HEK293 (cell line): ENCODE results near the gene AK8.

Experiments
- GFI1B ChIP-seq: fragments of 450-650 bp; formaldehyde crosslinking; IDR thresholded peaks from 2 replicates; pipeline ENCODE4 v1.5.1; 2016; ENCODE audit warnings: missing biosample characterization, missing genetic modification characterization
- MEIS1 ChIP-seq: sonication (generic); formaldehyde crosslinking; IDR thresholded peaks from 2 replicates; pipeline ENCODE4 v1.8.1; 2022; ENCODE audit warnings: missing genetic modification reagents, mild to moderate bottlenecking, borderline replicate concordance
- WT1 ChIP-seq: fragments of 450-650 bp; formaldehyde crosslinking; IDR thresholded peaks from 2 replicates; pipeline ENCODE4 v1.5.1; 2016; ENCODE audit warnings: missing biosample characterization, missing genetic modification characterization
- ZBTB48 ChIP-seq: fragments of 450-650 bp; formaldehyde crosslinking; IDR thresholded peaks from 2 replicates; pipeline ENCODE4 v1.5.1; 2016; ENCODE audit warnings: missing biosample characterization, missing genetic modification characterization
- ZBTB8A ChIP-seq: fragments of 450-650 bp; formaldehyde crosslinking; IDR thresholded peaks from 2 replicates; pipeline ENCODE4 v1.5.1; 2016; ENCODE audit warnings: missing biosample characterization, missing genetic modification characterization
- ZNF112 ChIP-seq: fragments of 450-650 bp; formaldehyde crosslinking; IDR thresholded peaks from 2 replicates; pipeline ENCODE4 v1.5.0; 2017; ENCODE audit warnings: missing biosample characterization, missing genetic modification characterization
- ZNF133 ChIP-seq: fragments of 450-650 bp; formaldehyde crosslinking; IDR thresholded peaks from 2 replicates; pipeline ENCODE4 v1.5.1; 2016; ENCODE audit warnings: missing biosample characterization, missing genetic modification characterization
- ZNF239 ChIP-seq: fragments of 450-650 bp; formaldehyde crosslinking; IDR thresholded peaks from 2 replicates; pipeline ENCODE4 v1.5.1; 2016; ENCODE audit warnings: missing biosample characterization, missing genetic modification characterization
- ZNF311 ChIP-seq: fragments of 450-650 bp; formaldehyde crosslinking; IDR thresholded peaks from 2 replicates; pipeline ENCODE4 v1.5.1; 2017; ENCODE audit warnings: missing biosample characterization, missing genetic modification characterization, borderline replicate concordance
- ZNF555 ChIP-seq: fragments of 450-650 bp; formaldehyde crosslinking; conservative IDR thresholded peaks from 2 replicates; pipeline ENCODE4 v1.5.1; 2017; ENCODE audit warnings: missing biosample characterization, mild to moderate bottlenecking, missing genetic modification characterization, inconsistent platforms
- ZNF560 ChIP-seq: fragments of 450-650 bp; formaldehyde crosslinking; IDR thresholded peaks from 2 replicates; pipeline ENCODE4 v1.5.1; 2017; ENCODE audit warnings: missing biosample characterization, missing genetic modification characterization, borderline replicate concordance
- ZNF596 ChIP-seq: fragments of 450-650 bp; IDR thresholded peaks from 2 replicates; pipeline ENCODE4 v1.5.0; 2018; ENCODE audit warnings: missing biosample characterization, mild to moderate bottlenecking, missing genetic modification characterization, moderate library complexity
- ZNF624 ChIP-seq: fragments of 450-650 bp; formaldehyde crosslinking; IDR thresholded peaks from 2 replicates; pipeline ENCODE4 v1.5.1; 2017; ENCODE audit warnings: missing biosample characterization, missing genetic modification characterization
- ZNF670 ChIP-seq: fragments of 450-650 bp; formaldehyde crosslinking; IDR thresholded peaks from 2 replicates; pipeline ENCODE4 v1.5.1; 2016; ENCODE audit warnings: missing biosample characterization, missing genetic modification characterization, low read depth
- ZNF677 ChIP-seq: fragments of 450-650 bp; IDR thresholded peaks from 2 replicates; pipeline ENCODE4 v1.5.0; 2018; ENCODE audit warnings: missing biosample characterization, mild to moderate bottlenecking, missing genetic modification characterization, moderate library complexity
- ZNF707 ChIP-seq: fragments of 450-650 bp; formaldehyde crosslinking; IDR thresholded peaks from 2 replicates; pipeline ENCODE4 v1.5.1; 2016; ENCODE audit warnings: missing biosample characterization, missing genetic modification characterization
- ZNF777 ChIP-seq: fragments of 450-650 bp; formaldehyde crosslinking; IDR thresholded peaks from 2 replicates; pipeline ENCODE4 v1.5.1; 2017; ENCODE audit warnings: missing biosample characterization, missing genetic modification characterization, borderline replicate concordance
- ZSCAN23 ChIP-seq: fragments of 450-650 bp; formaldehyde crosslinking; IDR thresholded peaks from 2 replicates; pipeline ENCODE4 v1.5.1; 2016; ENCODE audit warnings: missing biosample characterization, missing genetic modification characterization
- ZXDB ChIP-seq: fragments of 450-650 bp; formaldehyde crosslinking; IDR thresholded peaks from 2 replicates; pipeline ENCODE4 v1.5.1; 2016; ENCODE audit warnings: missing biosample characterization, missing genetic modification characterization
- TF ChIP-seq, protein P1 (sequence below): fragments of 450-650 bp; formaldehyde crosslinking; optimal IDR thresholded peaks from 2 replicates; pipeline ENCODE3; 2016; ENCODE audit warnings: missing biosample characterization, mild to moderate bottlenecking, missing genetic modification characterization
- TF ChIP-seq, protein P2 (sequence below): fragments of 450-650 bp; formaldehyde crosslinking; IDR thresholded peaks from 2 replicates; pipeline ENCODE4 v1.5.1; 2016; ENCODE audit warnings: missing biosample characterization, missing genetic modification characterization
- TF ChIP-seq, protein P3 (sequence below): fragments of 450-650 bp; formaldehyde crosslinking; IDR thresholded peaks from 2 replicates; pipeline ENCODE4 v1.5.1; 2016; ENCODE audit warnings: missing biosample characterization, missing genetic modification characterization
- TF ChIP-seq, protein P4 (sequence below): fragments of 450-650 bp; formaldehyde crosslinking; IDR thresholded peaks from 2 replicates; pipeline ENCODE4 v1.5.1; 2016; ENCODE audit warnings: missing biosample characterization, missing genetic modification characterization
- TF ChIP-seq, protein P5 (sequence below): fragments of 450-650 bp; formaldehyde crosslinking; IDR thresholded peaks from 2 replicates; pipeline ENCODE4 v1.5.1; 2016; ENCODE audit warnings: missing biosample characterization, missing genetic modification characterization
- TF ChIP-seq, protein P6 (sequence below): fragments of 450-650 bp; IDR thresholded peaks from 2 replicates; pipeline ENCODE4 v1.5.1; 2018; ENCODE audit warnings: missing biosample characterization, mild to moderate bottlenecking, missing genetic modification characterization
- TF ChIP-seq, protein P7 (sequence below): fragments of 450-650 bp; formaldehyde crosslinking; IDR thresholded peaks from 2 replicates; pipeline ENCODE4 v1.5.1; 2016; ENCODE audit warnings: missing biosample characterization, missing genetic modification characterization

Gene AK8

DNA sequence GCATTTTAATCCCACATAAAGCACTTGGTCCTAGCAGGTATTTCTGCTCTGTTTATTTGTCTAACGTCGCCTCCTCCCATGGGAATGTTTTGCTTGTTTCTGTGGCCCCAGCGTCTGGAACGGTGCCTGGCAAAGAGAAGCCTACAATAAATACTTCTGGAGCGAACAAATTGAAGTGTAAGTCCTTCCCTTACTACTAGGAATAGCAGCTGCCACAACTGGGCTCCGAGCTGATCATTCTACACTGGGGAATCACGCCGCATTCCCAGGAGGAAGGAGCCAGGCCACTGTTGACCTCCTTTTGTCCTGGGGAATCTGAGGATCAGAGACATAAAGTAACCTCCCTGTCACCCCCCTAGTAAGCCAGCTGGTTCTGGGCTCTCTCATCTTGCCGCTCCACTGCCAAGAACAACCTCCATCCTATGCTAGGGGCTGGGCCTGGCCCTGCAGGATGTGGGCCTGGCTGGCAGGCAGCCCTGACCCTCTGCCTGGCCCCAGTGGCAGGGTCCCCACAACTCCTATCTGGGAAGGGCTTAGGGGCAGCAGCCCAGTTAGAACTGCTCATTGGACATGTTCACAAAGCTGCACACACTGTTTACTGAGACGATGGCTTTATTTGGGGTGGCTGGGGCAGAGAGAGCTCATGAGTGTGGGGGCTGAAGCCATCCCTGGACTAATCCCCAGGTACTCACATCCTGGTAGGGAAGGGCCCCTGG, 125.0 kb downstream of the AK8 start (continued):
- TF ChIP-seq, protein P1, sequence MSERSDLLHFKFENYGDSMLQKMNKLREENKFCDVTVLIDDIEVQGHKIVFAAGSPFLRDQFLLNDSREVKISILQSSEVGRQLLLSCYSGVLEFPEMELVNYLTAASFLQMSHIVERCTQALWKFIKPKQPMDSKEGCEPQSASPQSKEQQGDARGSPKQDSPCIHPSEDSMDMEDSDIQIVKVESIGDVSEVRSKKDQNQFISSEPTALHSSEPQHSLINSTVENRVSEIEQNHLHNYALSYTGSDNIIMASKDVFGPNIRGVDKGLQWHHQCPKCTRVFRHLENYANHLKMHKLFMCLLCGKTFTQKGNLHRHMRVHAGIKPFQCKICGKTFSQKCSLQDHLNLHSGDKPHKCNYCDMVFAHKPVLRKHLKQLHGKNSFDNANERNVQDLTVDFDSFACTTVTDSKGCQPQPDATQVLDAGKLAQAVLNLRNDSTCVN (tag by site-specific recombination), result no peak
- TF ChIP-seq ZNF677 (tag by site-specific recombination) (no peak), ZNF311 (tag by site-specific recombination) (no peak), ZNF112 (tag by site-specific recombination) (no peak), ZNF670 (tag by site-specific recombination) (no peak), ZNF596 (tag by site-specific recombination) (peak; percentile 28; the same call in 1 of the 2 replicates), WT1 (peak; percentile 91), ZBTB48 (0 out of 2 replicates have a peak, but pooled peaks have one; percentile 10), ZNF239 (tag by site-specific recombination) (no peak), GFI1B (tag by site-specific recombination) (no peak), ZNF624 (no peak), MEIS1 (CRISPR knock-in tag) (no peak), ZXDB (tag by site-specific recombination) (peak; percentile 72), ZBTB8A (tag by site-specific recombination) (peak; percentile 44; the same call in 1 of the 2 replicates), ZNF133 (tag by site-specific recombination) (no peak), ZNF560 (tag by site-specific recombination) (no peak), ZSCAN23 (no peak), ZNF707 (no peak), ZNF555 (tag by site-specific recombination) (no peak), ZNF777 (tag by site-specific recombination) (no peak)
- TF ChIP-seq, protein P2, sequence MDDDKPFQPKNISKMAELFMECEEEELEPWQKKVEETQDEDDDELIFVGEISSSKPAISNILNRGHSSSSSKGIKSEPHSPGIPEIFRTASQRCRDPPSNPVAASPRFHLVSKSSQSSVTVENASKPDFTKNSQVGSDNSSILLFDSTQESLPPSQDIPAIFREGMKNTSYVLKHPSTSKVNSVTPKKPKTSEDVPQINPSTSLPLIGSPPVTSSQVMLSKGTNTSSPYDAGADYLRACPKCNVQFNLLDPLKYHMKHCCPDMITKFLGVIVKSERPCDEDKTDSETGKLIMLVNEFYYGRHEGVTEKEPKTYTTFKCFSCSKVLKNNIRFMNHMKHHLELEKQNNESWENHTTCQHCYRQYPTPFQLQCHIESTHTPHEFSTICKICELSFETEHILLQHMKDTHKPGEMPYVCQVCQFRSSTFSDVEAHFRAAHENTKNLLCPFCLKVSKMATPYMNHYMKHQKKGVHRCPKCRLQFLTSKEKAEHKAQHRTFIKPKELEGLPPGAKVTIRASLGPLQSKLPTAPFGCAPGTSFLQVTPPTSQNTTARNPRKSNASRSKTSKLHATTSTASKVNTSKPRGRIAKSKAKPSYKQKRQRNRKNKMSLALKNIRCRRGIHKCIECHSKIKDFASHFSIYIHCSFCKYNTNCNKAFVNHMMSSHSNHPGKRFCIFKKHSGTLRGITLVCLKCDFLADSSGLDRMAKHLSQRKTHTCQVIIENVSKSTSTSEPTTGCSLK, result no peak
- TF ChIP-seq, protein P3, sequence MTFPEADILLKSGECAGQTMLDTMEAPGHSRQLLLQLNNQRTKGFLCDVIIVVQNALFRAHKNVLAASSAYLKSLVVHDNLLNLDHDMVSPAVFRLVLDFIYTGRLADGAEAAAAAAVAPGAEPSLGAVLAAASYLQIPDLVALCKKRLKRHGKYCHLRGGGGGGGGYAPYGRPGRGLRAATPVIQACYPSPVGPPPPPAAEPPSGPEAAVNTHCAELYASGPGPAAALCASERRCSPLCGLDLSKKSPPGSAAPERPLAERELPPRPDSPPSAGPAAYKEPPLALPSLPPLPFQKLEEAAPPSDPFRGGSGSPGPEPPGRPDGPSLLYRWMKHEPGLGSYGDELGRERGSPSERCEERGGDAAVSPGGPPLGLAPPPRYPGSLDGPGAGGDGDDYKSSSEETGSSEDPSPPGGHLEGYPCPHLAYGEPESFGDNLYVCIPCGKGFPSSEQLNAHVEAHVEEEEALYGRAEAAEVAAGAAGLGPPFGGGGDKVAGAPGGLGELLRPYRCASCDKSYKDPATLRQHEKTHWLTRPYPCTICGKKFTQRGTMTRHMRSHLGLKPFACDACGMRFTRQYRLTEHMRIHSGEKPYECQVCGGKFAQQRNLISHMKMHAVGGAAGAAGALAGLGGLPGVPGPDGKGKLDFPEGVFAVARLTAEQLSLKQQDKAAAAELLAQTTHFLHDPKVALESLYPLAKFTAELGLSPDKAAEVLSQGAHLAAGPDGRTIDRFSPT (tag by site-specific recombination), result no peak
- TF ChIP-seq, protein P4, sequence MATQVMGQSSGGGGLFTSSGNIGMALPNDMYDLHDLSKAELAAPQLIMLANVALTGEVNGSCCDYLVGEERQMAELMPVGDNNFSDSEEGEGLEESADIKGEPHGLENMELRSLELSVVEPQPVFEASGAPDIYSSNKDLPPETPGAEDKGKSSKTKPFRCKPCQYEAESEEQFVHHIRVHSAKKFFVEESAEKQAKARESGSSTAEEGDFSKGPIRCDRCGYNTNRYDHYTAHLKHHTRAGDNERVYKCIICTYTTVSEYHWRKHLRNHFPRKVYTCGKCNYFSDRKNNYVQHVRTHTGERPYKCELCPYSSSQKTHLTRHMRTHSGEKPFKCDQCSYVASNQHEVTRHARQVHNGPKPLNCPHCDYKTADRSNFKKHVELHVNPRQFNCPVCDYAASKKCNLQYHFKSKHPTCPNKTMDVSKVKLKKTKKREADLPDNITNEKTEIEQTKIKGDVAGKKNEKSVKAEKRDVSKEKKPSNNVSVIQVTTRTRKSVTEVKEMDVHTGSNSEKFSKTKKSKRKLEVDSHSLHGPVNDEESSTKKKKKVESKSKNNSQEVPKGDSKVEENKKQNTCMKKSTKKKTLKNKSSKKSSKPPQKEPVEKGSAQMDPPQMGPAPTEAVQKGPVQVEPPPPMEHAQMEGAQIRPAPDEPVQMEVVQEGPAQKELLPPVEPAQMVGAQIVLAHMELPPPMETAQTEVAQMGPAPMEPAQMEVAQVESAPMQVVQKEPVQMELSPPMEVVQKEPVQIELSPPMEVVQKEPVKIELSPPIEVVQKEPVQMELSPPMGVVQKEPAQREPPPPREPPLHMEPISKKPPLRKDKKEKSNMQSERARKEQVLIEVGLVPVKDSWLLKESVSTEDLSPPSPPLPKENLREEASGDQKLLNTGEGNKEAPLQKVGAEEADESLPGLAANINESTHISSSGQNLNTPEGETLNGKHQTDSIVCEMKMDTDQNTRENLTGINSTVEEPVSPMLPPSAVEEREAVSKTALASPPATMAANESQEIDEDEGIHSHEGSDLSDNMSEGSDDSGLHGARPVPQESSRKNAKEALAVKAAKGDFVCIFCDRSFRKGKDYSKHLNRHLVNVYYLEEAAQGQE (tag by site-specific recombination), result no peak
- TF ChIP-seq, protein P5, sequence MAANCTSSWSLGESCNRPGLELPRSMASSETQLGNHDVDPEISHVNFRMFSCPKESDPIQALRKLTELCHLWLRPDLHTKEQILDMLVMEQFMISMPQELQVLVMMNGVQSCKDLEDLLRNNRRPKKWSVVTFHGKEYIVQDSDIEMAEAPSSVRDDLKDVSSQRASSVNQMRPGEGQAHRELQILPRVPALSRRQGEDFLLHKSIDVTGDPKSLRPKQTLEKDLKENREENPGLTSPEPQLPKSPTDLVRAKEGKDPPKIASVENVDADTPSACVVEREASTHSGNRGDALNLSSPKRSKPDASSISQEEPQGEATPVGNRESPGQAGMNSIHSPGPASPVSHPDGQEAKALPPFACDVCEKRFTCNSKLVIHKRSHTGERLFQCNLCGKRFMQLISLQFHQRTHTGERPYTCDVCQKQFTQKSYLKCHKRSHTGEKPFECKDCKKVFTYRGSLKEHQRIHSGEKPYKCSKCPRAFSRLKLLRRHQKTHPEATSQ, result no peak
- TF ChIP-seq, protein P6, sequence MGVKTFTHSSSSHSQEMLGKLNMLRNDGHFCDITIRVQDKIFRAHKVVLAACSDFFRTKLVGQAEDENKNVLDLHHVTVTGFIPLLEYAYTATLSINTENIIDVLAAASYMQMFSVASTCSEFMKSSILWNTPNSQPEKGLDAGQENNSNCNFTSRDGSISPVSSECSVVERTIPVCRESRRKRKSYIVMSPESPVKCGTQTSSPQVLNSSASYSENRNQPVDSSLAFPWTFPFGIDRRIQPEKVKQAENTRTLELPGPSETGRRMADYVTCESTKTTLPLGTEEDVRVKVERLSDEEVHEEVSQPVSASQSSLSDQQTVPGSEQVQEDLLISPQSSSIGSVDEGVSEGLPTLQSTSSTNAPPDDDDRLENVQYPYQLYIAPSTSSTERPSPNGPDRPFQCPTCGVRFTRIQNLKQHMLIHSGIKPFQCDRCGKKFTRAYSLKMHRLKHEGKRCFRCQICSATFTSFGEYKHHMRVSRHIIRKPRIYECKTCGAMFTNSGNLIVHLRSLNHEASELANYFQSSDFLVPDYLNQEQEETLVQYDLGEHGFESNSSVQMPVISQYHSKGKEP, result peak; percentile 73; the same call in 1 of the 2 replicates
- TF ChIP-seq, protein P7, sequence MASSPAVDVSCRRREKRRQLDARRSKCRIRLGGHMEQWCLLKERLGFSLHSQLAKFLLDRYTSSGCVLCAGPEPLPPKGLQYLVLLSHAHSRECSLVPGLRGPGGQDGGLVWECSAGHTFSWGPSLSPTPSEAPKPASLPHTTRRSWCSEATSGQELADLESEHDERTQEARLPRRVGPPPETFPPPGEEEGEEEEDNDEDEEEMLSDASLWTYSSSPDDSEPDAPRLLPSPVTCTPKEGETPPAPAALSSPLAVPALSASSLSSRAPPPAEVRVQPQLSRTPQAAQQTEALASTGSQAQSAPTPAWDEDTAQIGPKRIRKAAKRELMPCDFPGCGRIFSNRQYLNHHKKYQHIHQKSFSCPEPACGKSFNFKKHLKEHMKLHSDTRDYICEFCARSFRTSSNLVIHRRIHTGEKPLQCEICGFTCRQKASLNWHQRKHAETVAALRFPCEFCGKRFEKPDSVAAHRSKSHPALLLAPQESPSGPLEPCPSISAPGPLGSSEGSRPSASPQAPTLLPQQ (tag by site-specific recombination), result peak; percentile 69
